ENCODE measurements around the gene POTEC. TPM values are rescaled to one million over a fixed set of nuclear protein-coding genes. Genes with fewer than 3 reads are reported as not detected.
"Not testable (repeated sequence)": the region's sequence is repeated elsewhere in the genome, so short reads cannot be mapped to it uniquely, and the experiment has no call there.

The POTEC gene
- total RNA-seq, 4 donors from 2014 or later, result 0.11 to 0.13 TPM; not detected in 2

DNA sequence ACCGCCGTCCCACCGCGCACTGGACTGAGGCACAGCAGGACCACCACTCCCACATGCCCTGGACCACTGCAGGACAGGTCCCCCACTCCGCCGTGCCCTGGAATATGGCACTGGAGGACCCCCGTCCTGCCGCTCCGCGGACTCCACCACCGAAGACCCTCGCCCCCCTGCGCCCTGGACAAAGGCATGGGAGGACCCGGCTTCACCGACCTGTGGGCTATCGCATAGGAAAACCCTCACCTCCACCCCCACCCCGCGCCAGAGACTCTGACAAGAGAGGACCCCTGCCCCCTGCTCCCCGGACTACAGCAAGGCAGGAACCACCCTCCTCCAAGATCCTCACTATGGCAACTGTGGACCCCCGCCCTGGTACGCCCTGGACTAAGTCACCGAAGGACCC, 68.6 kb downstream of the POTEC start:
- H3K36me3 ChIP-seq; H3K9me3 ChIP-seq; DNase-seq; H3K4me3 ChIP-seq (replicated peaks in 1 of 3); H3K27me3 ChIP-seq; H3K4me1 ChIP-seq; intact Hi-C loops (cut with DNase I); H3K27ac ChIP-seq: not testable (repeated sequence)
- 93 to 96% methylated on average over 9 to 14 of the region's 22 CpGs for WGBS, 2 donors

DNA sequence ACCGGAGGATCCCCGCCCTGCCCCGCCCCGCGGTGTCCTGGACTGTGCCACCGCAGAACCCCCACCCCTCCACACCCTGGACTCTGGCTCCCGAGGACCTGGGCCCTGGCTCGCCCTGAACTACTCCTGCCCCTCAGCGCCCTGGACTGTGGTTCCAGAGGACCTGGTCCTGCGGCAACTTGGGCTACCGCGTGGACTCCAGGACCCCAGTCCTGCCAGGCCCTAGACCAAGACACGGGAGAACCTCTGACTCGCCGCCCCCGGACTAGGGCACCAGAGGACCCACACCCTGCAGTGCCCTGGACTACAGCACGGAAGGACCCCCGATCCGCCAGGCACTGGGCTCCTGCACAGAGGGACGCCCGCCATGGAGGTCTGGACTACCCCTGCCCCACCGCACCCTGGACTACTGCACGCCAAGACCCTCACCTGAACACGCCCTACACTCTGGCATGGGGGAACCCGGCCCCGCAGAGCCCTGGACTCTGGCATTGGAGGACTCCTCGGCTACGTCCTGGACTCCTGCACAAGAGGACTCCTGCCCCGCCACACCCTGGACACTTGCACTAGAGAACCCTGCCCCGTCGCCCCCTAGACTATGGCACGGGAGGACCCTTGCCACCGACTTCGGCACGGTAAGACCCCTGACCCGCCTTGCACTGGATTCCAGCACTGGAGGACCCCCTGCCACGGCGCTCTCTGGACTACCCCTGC, 69.2 kb downstream of the POTEC start:
- H3K27me3 ChIP-seq; H3K9me3 ChIP-seq; H3K27ac ChIP-seq; DNase-seq; H3K4me3 ChIP-seq (replicated peaks in 1 of 3); H3K36me3 ChIP-seq; H3K4me1 ChIP-seq; intact Hi-C loops (cut with DNase I): not testable (repeated sequence)
- WGBS, 2 donors, result 93 to 100% methylated on average over 3 to 12 of the region's 38 CpGs

DNA sequence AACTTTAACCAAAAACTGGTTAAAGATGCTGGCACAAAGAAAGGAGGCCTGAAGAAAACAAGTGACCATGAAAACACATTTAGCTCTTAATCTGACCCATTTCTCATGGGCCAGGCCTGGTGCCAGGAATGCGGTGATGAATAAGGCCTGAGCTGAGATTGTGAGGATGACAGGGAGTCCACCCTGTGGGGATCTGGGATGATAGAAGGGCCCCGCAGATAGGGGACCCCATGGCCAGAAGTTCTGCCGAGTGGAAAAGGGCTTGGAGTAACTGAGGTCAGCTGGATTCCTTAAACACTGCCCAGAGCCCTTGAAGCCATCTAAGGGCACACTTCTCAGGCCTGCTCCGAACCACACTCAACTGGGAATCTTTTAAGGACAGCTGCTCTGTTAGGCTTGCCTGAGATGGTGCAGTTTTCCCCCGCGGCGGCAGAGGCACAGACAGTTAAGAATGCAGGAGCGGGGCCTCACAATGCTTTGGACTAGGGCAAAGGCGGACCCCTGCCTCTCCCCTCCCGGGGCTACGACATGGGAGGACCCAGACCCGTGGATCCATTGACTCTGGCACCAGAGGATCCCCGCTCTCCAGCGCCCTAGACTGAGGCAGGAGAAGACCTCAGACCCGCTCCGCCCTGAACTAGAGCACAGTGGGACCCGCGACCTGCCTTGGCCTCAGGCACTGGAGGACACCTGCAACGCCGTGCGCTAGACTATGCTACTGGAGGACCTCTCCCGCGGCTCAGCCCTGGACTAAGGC, 70.0 kb downstream of the POTEC start:
- intact Hi-C loops (cut with DNase I); H3K27me3 ChIP-seq; H3K36me3 ChIP-seq; H3K4me1 ChIP-seq; H3K9me3 ChIP-seq; H3K27ac ChIP-seq; DNase-seq; H3K4me3 ChIP-seq (replicated peaks in 1 of 3): not testable (repeated sequence)
- 92 to 97% methylated on average over 3 to 17 of the region's 23 CpGs for WGBS, 2 donors

DNA sequence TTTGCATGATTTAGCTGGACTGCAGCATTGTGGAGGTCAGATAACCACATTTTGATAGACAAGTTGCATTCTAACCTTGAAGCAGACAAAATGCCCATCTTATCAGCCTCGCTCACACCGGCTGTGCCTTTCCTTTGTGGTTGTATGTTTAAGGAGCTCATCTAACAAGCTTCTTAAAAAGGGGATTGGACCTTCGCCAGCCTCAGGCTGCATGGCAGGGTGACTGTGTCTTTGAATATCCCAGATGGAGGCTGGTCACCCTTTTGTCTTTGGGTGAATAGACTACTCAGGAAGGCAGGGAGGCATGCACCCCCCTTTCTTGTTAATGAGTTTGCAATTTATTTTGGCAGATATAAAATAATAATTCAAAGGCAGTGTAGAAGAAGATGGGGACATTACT, 72.1 kb downstream of the POTEC start:
- 75 to 83% methylated on average over 3 of the region's 3 CpGs for WGBS, 2 donors
- H3K27ac ChIP-seq; H3K9me3 ChIP-seq; intact Hi-C loops (cut with DNase I); H3K27me3 ChIP-seq; H3K4me3 ChIP-seq (replicated peaks in 1 of 3); H3K4me1 ChIP-seq; DNase-seq; H3K36me3 ChIP-seq: not testable (repeated sequence)

DNA sequence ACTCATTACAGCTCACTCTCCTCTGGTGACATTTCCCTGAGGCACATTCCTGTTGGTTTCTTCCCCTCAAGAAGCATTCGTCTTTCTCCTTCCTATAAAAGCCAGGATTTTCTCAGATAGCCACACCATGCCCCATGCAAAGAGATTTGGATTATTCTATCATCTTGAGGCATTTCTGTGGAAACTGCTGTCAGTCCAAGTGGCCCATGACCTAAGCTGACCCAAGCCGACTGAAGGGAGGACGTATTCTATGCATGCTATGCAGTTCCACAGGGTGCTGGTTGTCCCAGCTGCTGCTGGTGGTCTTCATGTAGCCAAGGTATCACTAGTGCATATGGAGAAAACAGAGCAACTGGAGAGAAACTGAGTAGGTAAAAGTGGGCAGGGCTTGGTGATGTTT, 73.0 kb downstream of the POTEC start:
- H3K4me1 ChIP-seq; H3K36me3 ChIP-seq; intact Hi-C loops (cut with DNase I); H3K4me3 ChIP-seq (replicated peaks in 1 of 3); H3K9me3 ChIP-seq; H3K27me3 ChIP-seq; H3K27ac ChIP-seq; DNase-seq: not testable (repeated sequence)
- WGBS, 2 donors, result 64 to 85% methylated on average over 3 of the region's 3 CpGs

DNA sequence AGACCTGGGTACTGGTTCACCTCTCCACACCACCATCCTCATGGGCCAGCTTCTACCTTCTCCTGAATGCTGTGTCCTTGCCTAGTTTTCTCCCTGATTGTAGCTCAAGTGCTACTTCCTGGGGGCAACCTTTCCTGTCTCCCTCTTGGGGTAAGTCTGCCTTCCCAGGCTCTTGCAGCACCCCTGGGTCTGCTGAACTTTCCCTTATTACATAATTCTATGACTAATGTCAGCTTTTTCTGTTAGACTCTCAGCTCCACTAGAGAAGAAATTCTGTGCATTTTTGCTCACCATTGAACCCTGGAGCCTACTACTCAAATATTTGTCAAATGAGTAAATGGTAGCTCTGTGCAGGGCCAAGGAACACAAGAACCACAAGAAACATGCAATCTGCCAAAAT, 73.4 kb downstream of the POTEC start:
- H3K27me3 ChIP-seq; intact Hi-C loops (cut with DNase I); H3K4me1 ChIP-seq; H3K36me3 ChIP-seq; H3K4me3 ChIP-seq (replicated peaks in 1 of 3); DNase-seq; H3K27ac ChIP-seq; H3K9me3 ChIP-seq: not testable (repeated sequence)

DNA sequence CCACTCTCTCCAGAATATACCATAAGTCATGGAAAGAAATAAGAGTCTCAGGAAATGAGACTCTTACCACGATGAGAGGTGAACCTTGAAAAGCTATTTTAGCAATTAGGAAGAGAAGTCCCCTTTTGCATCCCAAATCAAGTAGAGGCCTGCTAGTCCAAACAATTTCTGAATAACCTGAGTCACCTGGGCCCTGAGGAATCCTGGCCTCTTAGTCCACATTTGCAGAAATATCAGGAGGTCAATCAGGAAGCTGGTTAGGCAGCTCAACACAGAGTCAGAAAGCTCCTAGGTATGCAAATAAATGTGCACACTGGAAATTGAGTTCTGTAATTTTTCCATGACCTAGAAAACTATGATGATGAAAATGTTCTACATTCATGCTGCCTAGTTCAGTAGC, 77.4 kb downstream of the POTEC start:
- intact Hi-C loops (cut with DNase I); H3K4me1 ChIP-seq; H3K36me3 ChIP-seq; DNase-seq; H3K27me3 ChIP-seq; H3K4me3 ChIP-seq (replicated peaks in 1 of 3); H3K9me3 ChIP-seq; H3K27ac ChIP-seq: not testable (repeated sequence)
- WGBS, 2 donors, result 53% methylated on average over 1 of the region's 1 CpG

Small RNA genes within 50 kb of the gene (small RNA-seq; reads per million reads assigned to genes)
- gene RNU6-1021P, result not detected

Other genes with a start within 250 kb of the POTEC start
- gene ANKRD30B, start 204.6 kb upstream of the POTEC start, total RNA-seq, result under 1 TPM in 2 of 4 donors, not detected in 2; 0.11 to 0.40 TPM